GM12892 (cell line): ENCODE measurements around the gene DKC1.
"Not testable (repeated sequence)": the region's sequence is repeated elsewhere in the genome, so short reads cannot be mapped to it uniquely, and the experiment has no call there.

ENCODE experiments used
- DNase-seq: peaks from one replicate; pipeline ENCODE4 v3.0.0; 2011; ENCODE audit not compliant: insufficient read length
- FAIRE-seq: peaks from 2 replicates; lab custom pipeline; 2011; peaks lifted over from hg19 to GRCh38; lab: Jason Lieb, UNC
- POLR2A ChIP-seq: IDR thresholded peaks from 2 replicates; pipeline ENCODE4 v1.6.1; 2011; ENCODE audit warnings: low read depth, low read length, control low read depth
- POLR2AphosphoS5 ChIP-seq: IDR thresholded peaks from 2 replicates; pipeline ENCODE4 v1.6.1; 2011; ENCODE audit warnings: low read depth, low read length, control low read depth
- TAF1 ChIP-seq: IDR thresholded peaks from 2 replicates; pipeline ENCODE4 v1.6.1; 2011; ENCODE audit warnings: low read depth, mild to moderate bottlenecking, control low read depth, low read length, borderline replicate concordance

DKC1 gene

GRCh38 chrX:154818916-154819770, 56.5 kb downstream of the DKC1 start:
- FAIRE-seq (no peak), DNase-seq (no peak)
- TF ChIP-seq POLR2A (no peak), POLR2AphosphoS5 (no peak), TAF1 (no peak)

- FAIRE-seq: no peak
- DNase-seq: no peak
Observed at GRCh38 chrX:154819771-154820341, 57.2 kb downstream of the DKC1 start.

GRCh38 chrX:154821523-154821922, 58.9 kb downstream of the DKC1 start:
- DNase-seq: no peak
- FAIRE-seq: no peak
- TF ChIP-seq TAF1 (no peak), POLR2A (no peak), POLR2AphosphoS5 (no peak)

More at GRCh38 chrX:154819771-154820341, 57.2 kb downstream of the DKC1 start:
- TF ChIP-seq TAF1 (no peak), POLR2A (no peak)

- FAIRE-seq: no peak
- no peak for DNase-seq
- TF ChIP-seq POLR2A (no peak), POLR2AphosphoS5 (no peak), TAF1 (no peak)
Observed at GRCh38 chrX:154822029-154822428, 59.4 kb downstream of the DKC1 start.

GRCh38 chrX:154824638-154825037, 62.0 kb downstream of the DKC1 start:
- FAIRE-seq (no peak), DNase-seq (no peak)
- TF ChIP-seq POLR2A: no peak

GRCh38 chrX:154825586-154825985, 62.9 kb downstream of the DKC1 start:
- DNase-seq, FAIRE-seq: not testable (repeated sequence)
